GM23338 (cell line): ENCODE results near the gene ADGRF1.

Experiments
- CREB1 ChIP-seq: fragments of 250-450 bp; sonication (Bioruptor Pico); IDR thresholded peaks from 2 replicates; pipeline ENCODE4 v1.5.0; 2020; ENCODE audit warnings: low read depth, mild to moderate bottlenecking, moderate library complexity
- CTCF ChIP-seq, 2 experiments: fragments of 200-600 bp in 1 of 2; sonication (generic) in 1 of 2; conservative IDR thresholded peaks; 2 replicates each; pipeline versions ENCODE4 v1.5.1 to v1.6.1; 2016 to 2017; ENCODE audit warnings: antibody characterized with exemption in 2 of 2, low read depth in 2 of 2, mild to moderate bottlenecking in 2 of 2, moderate library complexity in 1 of 2
- ETS1 ChIP-seq: IDR thresholded peaks from 2 replicates; pipeline ENCODE4 v1.6.1; 2016; ENCODE audit warnings: antibody characterized with exemption
- EZH2 ChIP-seq: fragments of 200-600 bp; sonication (generic); IDR thresholded peaks from one replicate; pipeline ENCODE4 v1.8.0; 2017; ENCODE audit warnings: antibody characterized with exemption, mild to moderate bottlenecking, low read depth; ENCODE audit not compliant: unreplicated experiment
- EZH2phosphoT487 ChIP-seq: fragments of 200-600 bp; sonication (generic); IDR thresholded peaks from one replicate; pipeline ENCODE4 v1.8.1; 2018; ENCODE audit warnings: antibody characterized with exemption; ENCODE audit not compliant: unreplicated experiment
- JUNB ChIP-seq: IDR thresholded peaks from one replicate; pipeline ENCODE4 v1.6.1; 2016; ENCODE audit warnings: antibody characterized with exemption; ENCODE audit not compliant: unreplicated experiment
- NANOG ChIP-seq: IDR thresholded peaks from 2 replicates; pipeline ENCODE4 v1.6.1; 2016; ENCODE audit warnings: antibody characterized with exemption, borderline replicate concordance
- POLR2AphosphoS5 ChIP-seq: IDR thresholded peaks from 2 replicates; pipeline ENCODE4 v1.6.1; 2016; ENCODE audit warnings: antibody characterized with exemption, low read depth
- REST ChIP-seq: IDR thresholded peaks from one replicate; pipeline ENCODE4 v1.6.1; 2018; ENCODE audit warnings: antibody characterized with exemption; ENCODE audit not compliant: unreplicated experiment
- STAT1 ChIP-seq: IDR thresholded peaks from one replicate; pipeline ENCODE4 v1.6.1; 2016; ENCODE audit warnings: antibody characterized with exemption; ENCODE audit not compliant: unreplicated experiment
- ZNF462 ChIP-seq: fragments of 250-450 bp; sonication (Bioruptor Pico); IDR thresholded peaks from 2 replicates; pipeline ENCODE4 v1.5.0; 2020; ENCODE audit warnings: mild to moderate bottlenecking, moderate library complexity

- no peak for TF ChIP-seq CTCF (conservative IDR thresholded peaks at IDR 0.05; ENCODE audit: low read depth in 2 of 2)
- TF ChIP-seq POLR2AphosphoS5, result no peak
- TF ChIP-seq JUNB, result no peak
- TF ChIP-seq EZH2, result no peak
- TF ChIP-seq REST, result no peak
- no peak for TF ChIP-seq CREB1 (CRISPR knock-in tag)
- TF ChIP-seq NANOG, result no peak
- no peak for TF ChIP-seq EZH2phosphoT487
- TF ChIP-seq ETS1, result no peak
- TF ChIP-seq ZNF462 (CRISPR knock-in tag), result no peak
- TF ChIP-seq STAT1, result no peak
Observed at GRCh38 chr6:47069156-47069555, 27.0 kb upstream of the ADGRF1 start.
